HG02759 (cell line): Measurements from ENCODE around the gene DIPK2A.
A peak's percentile ranks its signal among the peaks of the same experiment; 100 is the strongest.

ENCODE experiments used
- ATAC-seq: cut with Tn5 transposase; IDR thresholded peaks from one replicate; pipeline ENCODE4 v1.9.1; 2021; ENCODE audit warnings: mild to moderate bottlenecking, moderate library complexity; ENCODE audit not compliant: unreplicated experiment

Gene DIPK2A, protein sequence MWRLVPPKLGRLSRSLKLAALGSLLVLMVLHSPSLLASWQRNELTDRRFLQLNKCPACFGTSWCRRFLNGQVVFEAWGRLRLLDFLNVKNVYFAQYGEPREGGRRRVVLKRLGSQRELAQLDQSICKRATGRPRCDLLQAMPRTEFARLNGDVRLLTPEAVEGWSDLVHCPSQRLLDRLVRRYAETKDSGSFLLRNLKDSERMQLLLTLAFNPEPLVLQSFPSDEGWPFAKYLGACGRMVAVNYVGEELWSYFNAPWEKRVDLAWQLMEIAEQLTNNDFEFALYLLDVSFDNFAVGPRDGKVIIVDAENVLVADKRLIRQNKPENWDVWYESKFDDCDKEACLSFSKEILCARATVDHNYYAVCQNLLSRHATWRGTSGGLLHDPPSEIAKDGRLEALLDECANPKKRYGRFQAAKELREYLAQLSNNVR

GRCh38 chr3:143971359-143972154, at the start of gene DIPK2A:
DIPK2A (plus strand) TSS chr3:143971823; CDS start chr3:143972333, 510 bp downstream.
- peak; percentile 57 for ATAC-seq

GRCh38 chr3:143924522-143925285, 46.9 kb upstream of the DIPK2A start:
- peak; percentile 61 for ATAC-seq

GRCh38 chr3:143928056-143928455, 43.6 kb upstream of the DIPK2A start:
- no peak for ATAC-seq

DNA sequence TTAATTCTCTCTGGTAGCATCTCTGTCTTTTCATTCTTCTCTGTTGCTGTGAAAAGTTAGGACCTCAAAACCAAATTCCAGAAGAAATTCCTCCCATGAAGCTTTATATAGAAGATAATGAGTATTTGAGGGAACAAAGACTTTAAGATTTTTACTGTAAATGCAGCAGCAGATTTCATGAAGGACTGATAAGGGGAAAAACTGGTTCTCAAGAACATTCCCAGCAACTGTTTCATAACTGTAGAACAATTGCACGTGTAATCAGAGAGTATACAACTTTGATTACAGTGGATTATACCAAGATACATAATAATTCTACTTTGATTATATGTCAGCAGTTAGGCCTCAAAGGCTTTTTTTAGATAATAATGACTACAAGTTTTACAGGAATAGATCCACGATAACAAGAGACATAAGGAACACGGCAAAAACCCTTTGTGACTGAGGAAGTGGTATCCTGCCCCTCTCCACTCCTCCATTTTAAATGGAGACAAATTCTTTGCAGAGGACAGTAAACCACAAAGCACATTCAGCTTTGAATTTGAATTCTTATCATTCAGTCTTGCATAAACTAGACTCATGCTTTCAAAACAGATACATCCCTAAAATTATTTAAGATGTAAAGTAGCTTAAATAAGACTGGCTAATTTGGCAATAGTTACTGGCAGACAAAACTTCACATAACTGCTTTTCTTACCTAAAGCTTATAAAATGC, 42.9 kb upstream of the DIPK2A start:
- no peak for ATAC-seq

DNA sequence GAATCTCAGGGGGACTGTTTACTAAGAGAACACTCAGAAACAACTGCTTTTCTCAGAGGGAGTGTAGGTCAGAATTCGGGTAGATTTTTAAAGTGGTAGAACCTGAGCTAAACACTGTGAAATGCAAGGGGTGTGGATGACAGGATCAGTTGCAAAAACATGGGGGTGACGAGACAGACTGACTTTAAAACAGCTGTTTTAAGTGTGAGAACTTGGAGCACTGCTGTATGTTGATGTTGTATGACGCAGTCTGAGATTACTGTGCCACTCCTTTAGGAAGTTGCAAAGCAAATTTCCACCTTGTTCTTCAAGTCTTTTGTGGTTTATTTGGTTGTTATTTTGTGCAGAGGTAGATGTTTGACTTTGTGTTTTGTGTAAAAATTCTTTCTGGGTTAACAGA, 36.8 kb upstream of the DIPK2A start:
- no peak for ATAC-seq

- no peak for ATAC-seq
These were observed 35.9 kb upstream of the DIPK2A start for GRCh38 chr3:143935678-143936077.

- ATAC-seq = no peak
These were observed 20.8 kb upstream of the DIPK2A start for GRCh38 chr3:143950810-143951209.

- peak; percentile 83 for ATAC-seq
These were observed 20.2 kb upstream of the DIPK2A start for GRCh38 chr3:143951351-143951971.

DNA sequence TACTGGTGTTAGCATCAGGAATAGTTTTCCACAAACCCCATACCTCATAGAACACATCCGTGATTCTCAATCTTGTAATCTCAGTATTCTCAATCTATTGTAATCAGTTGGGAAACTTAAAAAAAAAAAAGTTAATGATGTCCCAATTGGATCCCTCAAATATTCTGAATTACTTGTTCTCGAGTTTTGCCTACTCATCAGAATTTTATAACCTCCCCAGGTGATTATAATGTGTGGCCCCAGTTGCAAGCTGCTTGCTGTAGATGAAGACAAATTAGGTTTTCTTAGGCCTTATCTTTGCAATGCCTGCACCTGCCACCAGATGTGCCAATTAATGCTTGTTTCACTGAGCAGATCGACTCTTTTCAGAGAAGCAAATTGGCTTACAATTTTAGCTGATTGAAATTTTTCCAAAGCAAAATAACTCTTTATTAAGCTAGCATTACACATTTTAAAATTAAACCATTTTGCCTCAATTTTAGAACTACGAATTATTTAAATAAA, 19.0 kb upstream of the DIPK2A start:
- ATAC-seq = no peak

GRCh38 chr3:143955113-143955512, 16.5 kb upstream of the DIPK2A start:
- no peak for ATAC-seq

GRCh38 chr3:143956838-143957237, 14.8 kb upstream of the DIPK2A start:
- no peak for ATAC-seq

- ATAC-seq = no peak
These were observed 14.2 kb upstream of the DIPK2A start for GRCh38 chr3:143957453-143957852.

DNA sequence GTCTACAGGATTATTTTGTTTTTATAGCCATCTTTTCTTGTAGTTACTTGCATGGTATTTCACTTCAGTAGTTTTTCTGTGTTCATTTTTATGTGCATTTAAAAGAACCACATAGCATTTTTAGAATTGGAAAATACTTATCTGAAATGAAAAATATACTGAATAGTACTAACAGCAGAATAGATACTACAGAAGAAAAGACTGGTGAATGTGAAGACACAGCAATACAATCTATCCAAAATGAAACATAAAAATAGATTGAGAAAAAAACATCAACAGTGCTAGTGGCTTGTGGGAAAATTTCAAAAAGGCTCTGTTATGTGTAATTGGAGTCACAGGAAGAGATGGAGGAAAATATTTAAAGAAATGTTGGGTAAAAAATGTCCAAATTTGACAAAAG, 12.7 kb upstream of the DIPK2A start:
- ATAC-seq = no peak

DNA sequence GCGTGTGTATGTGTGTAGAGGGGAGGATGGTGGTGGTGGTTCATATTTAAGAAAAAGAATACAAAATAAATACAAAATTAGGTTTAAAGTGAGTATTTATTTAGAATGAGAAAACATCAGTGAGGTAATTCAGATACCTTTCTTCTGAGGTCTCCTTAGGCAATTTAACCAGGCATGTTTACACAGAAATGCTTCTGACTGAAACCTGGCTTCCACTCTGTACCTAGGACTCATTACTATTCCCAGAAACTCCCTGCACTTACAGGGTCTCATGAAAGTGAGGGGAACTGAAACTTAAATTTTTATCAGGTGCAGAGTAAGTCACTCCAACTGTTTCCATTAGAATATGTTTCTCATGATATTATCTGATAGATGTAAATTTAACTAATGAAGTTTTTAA, 10.3 kb upstream of the DIPK2A start:
- no peak for ATAC-seq

DNA sequence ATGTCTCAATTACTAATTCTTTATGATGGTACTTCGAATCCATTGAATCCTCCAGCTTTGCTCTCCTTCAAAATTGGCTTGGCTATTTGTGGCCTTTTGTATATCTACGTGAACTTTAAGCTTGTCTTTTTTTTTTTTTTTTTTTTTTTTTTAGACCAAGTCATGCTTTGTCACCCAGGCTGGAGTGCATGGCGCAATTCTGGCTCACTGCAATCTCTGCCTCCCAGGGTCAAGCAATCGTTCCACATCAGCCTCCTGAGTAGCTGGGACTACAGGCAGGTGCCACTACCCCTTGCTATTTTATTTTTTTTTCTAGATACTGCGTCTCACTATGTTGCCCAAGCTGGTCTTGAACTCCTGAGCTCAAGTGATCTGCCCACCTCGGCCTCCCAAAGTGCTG, 7.7 kb upstream of the DIPK2A start:
- no peak for ATAC-seq

DNA sequence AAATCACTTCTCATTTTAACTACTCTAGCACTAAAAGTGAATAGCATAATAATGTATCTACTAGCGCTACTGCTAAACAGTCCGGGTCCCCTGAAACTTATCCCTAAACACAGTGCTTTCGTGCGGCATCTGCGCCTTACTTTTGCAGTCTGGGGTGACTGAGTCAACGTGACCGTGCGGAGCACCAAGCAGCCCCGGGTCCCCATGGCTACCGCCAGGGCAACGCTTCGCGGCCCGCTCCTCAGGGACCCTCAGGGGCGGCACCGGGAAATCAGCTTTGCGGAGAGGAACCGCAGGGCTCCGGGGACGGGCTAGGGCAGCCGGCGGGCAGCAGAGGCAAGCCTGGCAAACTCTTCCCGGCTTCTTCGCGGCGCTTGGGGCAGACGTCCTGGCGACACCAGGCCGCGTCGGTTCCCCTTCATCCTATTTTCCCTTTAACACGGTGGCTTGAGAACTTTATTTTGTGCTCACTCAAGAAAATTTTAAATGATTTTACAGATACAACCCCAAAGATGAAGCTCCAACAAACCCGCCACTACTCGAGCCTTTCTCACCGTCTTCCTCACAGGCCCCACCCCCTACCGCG, 757 bp upstream of the DIPK2A start:
- ATAC-seq = peak; percentile 24

DNA sequence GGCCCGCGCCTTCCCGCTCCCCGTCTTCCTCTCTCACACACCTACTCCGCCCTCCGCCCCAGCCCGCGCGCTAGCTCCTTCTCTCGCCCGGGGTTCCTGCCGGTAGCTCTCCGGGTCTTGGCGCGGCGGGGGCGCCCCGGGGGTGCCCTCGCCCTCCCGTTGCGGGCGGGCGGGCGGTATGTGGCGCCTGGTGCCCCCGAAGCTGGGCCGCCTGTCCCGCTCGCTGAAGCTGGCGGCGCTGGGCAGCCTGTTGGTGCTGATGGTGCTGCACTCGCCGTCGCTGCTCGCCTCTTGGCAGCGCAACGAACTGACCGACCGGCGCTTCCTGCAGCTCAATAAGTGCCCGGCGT, 507 bp downstream of the DIPK2A start:
- no peak for ATAC-seq

GRCh38 chr3:143972505-143973258, 1.1 kb downstream of the DIPK2A start:
- ATAC-seq = peak; percentile 31
